Activated naive CD8-positive, alpha-beta T cell (primary cell): Measurements from ENCODE around the gene LIME1.

Experiments used
- H3K27ac Mint-ChIP-seq: one replicate; pipeline ENCODE4 v1.8.0; 2021; ENCODE audit warnings: mixed read lengths
- H3K27me3 Mint-ChIP-seq: one replicate; pipeline ENCODE4 v1.8.0; 2021; ENCODE audit warnings: mixed read lengths
- H3K36me3 Mint-ChIP-seq: one replicate; pipeline ENCODE4 v1.8.0; 2021; ENCODE audit warnings: mixed read lengths
- H3K4me1 Mint-ChIP-seq: one replicate; pipeline ENCODE4 v1.8.0; 2021; ENCODE audit warnings: low read depth, mixed read lengths
- H3K4me3 Mint-ChIP-seq: one replicate; pipeline ENCODE4 v1.8.0; 2021; ENCODE audit warnings: mild to moderate bottlenecking, mixed read lengths
- H3K9me3 Mint-ChIP-seq: one replicate; pipeline ENCODE4 v1.8.0; 2021; ENCODE audit warnings: low read depth, mixed read lengths

Gene LIME1

DNA sequence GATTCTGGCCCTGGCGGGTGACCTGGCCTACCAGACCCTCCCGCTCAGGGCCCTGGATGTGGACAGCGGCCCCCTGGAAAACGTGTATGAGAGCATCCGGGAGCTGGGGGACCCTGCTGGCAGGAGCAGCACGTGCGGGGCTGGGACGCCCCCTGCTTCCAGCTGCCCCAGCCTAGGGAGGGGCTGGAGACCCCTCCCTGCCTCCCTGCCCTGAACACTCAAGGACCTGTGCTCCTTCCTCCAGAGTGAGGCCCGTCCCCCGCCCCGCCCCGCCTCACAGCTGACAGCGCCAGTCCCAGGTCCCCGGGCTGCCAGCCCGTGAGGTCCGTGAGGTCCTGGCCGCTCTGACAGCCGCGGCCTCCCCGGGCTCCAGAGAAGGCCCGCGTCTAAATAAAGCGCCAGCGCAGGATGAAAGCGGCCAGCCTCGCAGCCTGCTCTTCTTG, 2.2 kb downstream of the LIME1 start:
- Mint-ChIP-seq H3K9me3 (no peaks in the 10 kb centered on the region), H3K27ac (no peak overlapping the region), H3K4me3 (peak overlapping the region; percentile 30), H3K27me3 (no peaks in the 10 kb centered on the region), H3K4me1 (peaks cover 20% of the 10 kb centered on the region), H3K36me3 (no peaks in the 10 kb centered on the region)

GRCh38 chr20:63739130-63740069, 2.9 kb downstream of the LIME1 start, which contains the start of gene SLC2A4RG:
Gene SLC2A4RG (plus strand): TSS chr20:63739776. CDS start chr20:63739913, 137 bp downstream.
- H3K27ac Mint-ChIP-seq: no peak within 1 kb of the TSS
- H3K4me3 Mint-ChIP-seq: peak within 1 kb of the TSS; percentile 54
- peaks cover 15% of the 10 kb centered on the region for H3K4me1 Mint-ChIP-seq
- no peaks in the 10 kb centered on the region for H3K9me3 Mint-ChIP-seq
- no peaks in the 10 kb centered on the region for H3K27me3 Mint-ChIP-seq
- H3K36me3 Mint-ChIP-seq: no peaks in the 10 kb centered on the region

DNA sequence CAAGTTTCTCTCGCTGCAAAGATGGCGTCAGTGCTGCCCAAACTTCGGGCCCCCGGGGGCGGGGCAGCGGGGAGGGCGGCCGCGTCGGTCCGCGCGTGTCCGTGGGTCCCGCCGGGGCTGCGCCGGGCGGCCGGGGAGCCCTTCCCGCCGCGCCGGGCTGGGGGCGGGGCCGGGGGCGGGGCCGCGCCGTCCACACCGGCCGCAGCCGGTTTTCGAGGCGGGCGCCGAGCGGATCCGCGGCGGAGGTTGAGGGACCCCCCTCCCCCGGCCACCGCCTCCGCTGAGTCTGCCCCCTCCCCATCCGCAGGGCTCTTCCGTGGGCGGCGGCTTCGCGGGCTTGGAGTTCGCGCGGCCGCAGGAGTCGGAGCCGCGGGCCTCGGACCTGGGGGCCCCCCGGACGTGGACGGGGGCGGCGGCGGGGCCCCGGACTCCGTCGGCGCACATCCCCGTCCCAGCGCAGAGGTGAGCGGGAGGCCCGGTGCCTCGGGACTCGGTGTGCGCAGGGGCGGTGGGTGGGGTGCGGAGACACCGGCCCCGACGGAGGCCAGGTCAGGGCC, 3.7 kb downstream of the LIME1 start:
- Mint-ChIP-seq H3K4me3 (peak overlapping the region; percentile 54), H3K27ac (no peak overlapping the region), H3K9me3 (no peaks in the 10 kb centered on the region), H3K27me3 (no peaks in the 10 kb centered on the region), H3K4me1 (peaks cover 15% of the 10 kb centered on the region), H3K36me3 (no peaks in the 10 kb centered on the region)

DNA sequence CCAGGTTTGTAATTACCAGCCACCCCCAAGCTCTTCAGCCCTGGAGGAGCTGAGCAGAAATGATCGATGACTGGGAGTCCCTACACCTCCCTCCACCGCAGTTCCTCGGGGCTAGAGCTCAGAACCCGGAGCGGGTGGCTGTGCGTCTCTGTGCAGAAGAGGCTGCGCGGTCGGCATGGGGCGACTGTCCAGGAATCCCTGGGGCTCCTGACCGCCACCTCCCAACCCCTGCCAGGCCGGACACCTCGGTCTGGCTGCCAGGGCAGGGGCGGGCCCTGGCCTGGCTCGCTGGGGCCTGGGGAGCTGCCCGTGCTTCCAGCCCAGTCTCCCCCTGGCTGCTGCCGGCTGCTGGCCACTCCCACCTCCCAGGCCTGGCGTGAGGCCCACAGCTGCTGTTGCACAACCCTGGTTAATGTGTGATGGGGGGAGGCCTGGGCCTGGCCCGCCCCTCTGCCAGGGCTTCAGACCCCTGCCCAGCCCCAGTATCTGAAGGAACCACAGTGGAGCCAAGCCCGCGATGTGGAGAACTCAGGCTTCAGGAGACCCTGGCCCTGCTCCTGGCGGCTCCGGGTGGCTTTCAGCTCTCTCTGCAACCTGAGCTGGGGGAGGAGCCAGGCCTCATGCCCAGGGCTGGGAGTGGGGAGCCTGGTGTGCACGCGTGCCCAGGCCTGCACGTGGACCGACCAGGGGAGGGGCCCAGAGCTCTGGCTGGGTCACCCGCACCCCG, 4.3 kb downstream of the LIME1 start:
- peak overlapping the region; percentile 54 for H3K4me3 Mint-ChIP-seq
- no peaks in the 10 kb centered on the region for H3K27me3 Mint-ChIP-seq
- H3K9me3 Mint-ChIP-seq: no peaks in the 10 kb centered on the region
- H3K27ac Mint-ChIP-seq: no peak overlapping the region
- peaks cover 12% of the 10 kb centered on the region for H3K4me1 Mint-ChIP-seq
- no peaks in the 10 kb centered on the region for H3K36me3 Mint-ChIP-seq

DNA sequence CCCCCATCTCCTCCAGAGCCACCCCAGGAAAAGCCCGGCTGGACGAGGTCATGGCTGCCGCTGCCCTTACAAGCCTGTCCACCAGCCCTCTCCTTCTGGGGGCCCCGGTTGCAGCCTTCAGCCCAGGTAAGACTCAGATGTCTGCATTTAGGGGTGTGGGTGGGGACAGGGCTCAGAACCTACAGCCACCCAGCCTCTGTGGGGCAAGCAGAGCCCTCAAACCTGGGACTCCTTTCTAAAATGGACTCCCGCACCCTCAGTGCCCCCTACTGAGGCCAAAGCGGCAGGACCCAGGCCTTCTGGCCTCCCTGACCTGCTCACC, 4.9 kb downstream of the LIME1 start:
- Mint-ChIP-seq H3K4me3 (no peak overlapping the region), H3K27me3 (no peaks in the 10 kb centered on the region)

GRCh38 chr20:63741676-63742380, 5.4 kb downstream of the LIME1 start:
- no peaks in the 10 kb centered on the region for H3K36me3 Mint-ChIP-seq
- no peak overlapping the region for H3K4me3 Mint-ChIP-seq
- H3K27ac Mint-ChIP-seq: no peak overlapping the region
- H3K4me1 Mint-ChIP-seq: peaks cover 2% of the 10 kb centered on the region
- no peaks in the 10 kb centered on the region for H3K9me3 Mint-ChIP-seq
- H3K27me3 Mint-ChIP-seq: no peaks in the 10 kb centered on the region

More for the DNA sequence above, 4.9 kb downstream of the LIME1 start:
- Mint-ChIP-seq H3K36me3 (no peaks in the 10 kb centered on the region), H3K9me3 (no peaks in the 10 kb centered on the region), H3K4me1 (peaks cover 7% of the 10 kb centered on the region), H3K27ac (no peak overlapping the region)

- Mint-ChIP-seq H3K36me3 (no peaks in the 10 kb centered on the region), H3K27ac (no peak overlapping the region), H3K4me3 (no peak overlapping the region), H3K27me3 (no peaks in the 10 kb centered on the region), H3K9me3 (no peaks in the 10 kb centered on the region), H3K4me1 (no peaks in the 10 kb centered on the region)
Measured at GRCh38 chr20:63742381-63743024, 6.0 kb downstream of the LIME1 start.

GRCh38 chr20:63743210-63743970, 6.9 kb downstream of the LIME1 start:
- Mint-ChIP-seq H3K4me1 (no peaks in the 10 kb centered on the region), H3K27ac (no peak overlapping the region), H3K27me3 (no peaks in the 10 kb centered on the region), H3K36me3 (no peaks in the 10 kb centered on the region), H3K9me3 (no peaks in the 10 kb centered on the region), H3K4me3 (no peak overlapping the region)

DNA sequence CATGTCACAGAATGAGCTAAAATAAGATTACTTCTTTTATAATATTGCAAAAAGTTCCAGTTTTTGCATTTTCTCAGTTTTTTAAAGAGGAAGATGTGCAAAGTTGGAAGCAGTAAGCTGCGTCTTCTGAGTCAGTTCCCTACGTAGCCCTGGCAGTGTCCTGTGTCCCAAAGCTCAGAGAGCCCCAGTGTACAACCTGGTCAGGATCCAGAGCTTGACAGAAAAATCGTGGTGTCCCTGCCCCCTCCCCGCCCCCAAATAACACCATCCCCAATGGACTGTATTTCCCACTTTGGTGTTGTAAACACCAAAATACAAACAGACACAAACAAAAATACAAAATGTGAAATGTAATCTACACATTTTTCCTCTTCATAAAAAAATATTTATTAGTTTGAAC, 7.7 kb downstream of the LIME1 start:
- Mint-ChIP-seq H3K27ac (no peak overlapping the region), H3K4me1 (peaks cover 4% of the 10 kb centered on the region), H3K36me3 (no peaks in the 10 kb centered on the region), H3K27me3 (no peaks in the 10 kb centered on the region), H3K4me3 (no peak overlapping the region), H3K9me3 (no peaks in the 10 kb centered on the region)

- Mint-ChIP-seq H3K4me3 (no peak overlapping the region), H3K4me1 (peaks cover 9% of the 10 kb centered on the region), H3K27me3 (no peaks in the 10 kb centered on the region), H3K36me3 (no peaks in the 10 kb centered on the region), H3K9me3 (no peaks in the 10 kb centered on the region), H3K27ac (no peak overlapping the region)
Measured at GRCh38 chr20:63744574-63745423, 8.3 kb downstream of the LIME1 start.

DNA sequence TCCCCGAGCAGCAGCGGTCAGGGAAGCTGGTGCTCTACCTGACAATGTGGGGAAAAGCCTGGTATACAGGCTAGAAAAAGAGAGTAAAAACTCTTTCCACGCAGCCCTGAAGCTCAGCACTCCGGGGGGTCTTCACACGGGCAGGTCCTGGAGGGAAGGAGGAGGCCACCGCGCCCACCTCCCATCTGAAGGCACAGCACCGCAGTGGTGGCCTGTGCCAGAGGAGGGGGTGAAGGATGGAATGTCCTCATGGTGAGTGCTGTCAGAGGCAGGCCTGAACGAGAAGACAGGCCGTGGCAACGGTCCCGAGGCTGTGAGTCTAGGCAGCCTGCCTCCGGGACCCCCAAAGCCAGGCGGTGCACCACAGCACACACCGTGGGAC, 9.0 kb downstream of the LIME1 start:
- Mint-ChIP-seq H3K9me3 (no peaks in the 10 kb centered on the region), H3K27me3 (no peaks in the 10 kb centered on the region), H3K4me1 (peaks cover 12% of the 10 kb centered on the region), H3K36me3 (no peaks in the 10 kb centered on the region), H3K27ac (no peak overlapping the region), H3K4me3 (no peak overlapping the region)

DNA sequence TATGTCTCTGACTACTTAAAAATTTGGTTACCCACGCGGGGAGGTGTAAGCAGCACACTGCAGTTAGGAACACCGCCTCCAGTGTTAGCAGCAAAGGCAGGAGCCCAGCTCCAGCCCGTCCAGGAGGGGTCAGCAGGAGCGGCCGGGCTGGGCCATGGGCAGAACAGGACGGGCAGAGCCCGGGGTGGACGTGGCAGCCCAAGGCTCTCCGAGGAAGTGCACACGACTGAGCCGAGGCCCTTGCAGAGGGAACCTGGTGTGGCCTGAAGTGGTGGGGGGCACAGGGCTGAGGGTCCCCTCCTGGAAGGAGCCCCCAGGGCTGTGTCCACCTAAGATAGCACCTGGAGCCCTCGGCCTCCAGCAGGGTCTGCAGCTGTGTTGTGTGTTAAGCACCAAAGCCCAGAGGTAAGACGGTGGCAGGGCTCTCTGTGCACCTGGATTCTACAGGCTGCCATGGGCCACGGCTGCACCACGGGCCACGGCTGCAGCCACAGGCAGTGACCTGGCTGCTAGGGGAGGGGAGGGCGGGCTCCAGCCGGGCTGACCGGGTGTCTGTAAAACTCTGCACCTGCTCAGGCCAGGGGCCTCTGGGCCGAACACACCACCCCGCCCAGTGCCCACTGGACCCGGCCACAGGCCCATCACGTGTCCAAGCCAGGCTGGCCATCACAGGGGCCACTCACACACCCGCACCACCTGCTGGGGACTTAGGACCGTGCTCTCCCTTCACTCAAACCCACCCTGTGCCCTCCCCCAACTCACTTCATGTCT, 9.7 kb downstream of the LIME1 start:
- Mint-ChIP-seq H3K27me3 (no peaks in the 10 kb centered on the region), H3K27ac (no peak overlapping the region), H3K36me3 (no peaks in the 10 kb centered on the region), H3K9me3 (no peaks in the 10 kb centered on the region), H3K4me1 (peaks cover 19% of the 10 kb centered on the region), H3K4me3 (no peak overlapping the region)
